ENCODE data around the gene MCEMP1.

DNA sequence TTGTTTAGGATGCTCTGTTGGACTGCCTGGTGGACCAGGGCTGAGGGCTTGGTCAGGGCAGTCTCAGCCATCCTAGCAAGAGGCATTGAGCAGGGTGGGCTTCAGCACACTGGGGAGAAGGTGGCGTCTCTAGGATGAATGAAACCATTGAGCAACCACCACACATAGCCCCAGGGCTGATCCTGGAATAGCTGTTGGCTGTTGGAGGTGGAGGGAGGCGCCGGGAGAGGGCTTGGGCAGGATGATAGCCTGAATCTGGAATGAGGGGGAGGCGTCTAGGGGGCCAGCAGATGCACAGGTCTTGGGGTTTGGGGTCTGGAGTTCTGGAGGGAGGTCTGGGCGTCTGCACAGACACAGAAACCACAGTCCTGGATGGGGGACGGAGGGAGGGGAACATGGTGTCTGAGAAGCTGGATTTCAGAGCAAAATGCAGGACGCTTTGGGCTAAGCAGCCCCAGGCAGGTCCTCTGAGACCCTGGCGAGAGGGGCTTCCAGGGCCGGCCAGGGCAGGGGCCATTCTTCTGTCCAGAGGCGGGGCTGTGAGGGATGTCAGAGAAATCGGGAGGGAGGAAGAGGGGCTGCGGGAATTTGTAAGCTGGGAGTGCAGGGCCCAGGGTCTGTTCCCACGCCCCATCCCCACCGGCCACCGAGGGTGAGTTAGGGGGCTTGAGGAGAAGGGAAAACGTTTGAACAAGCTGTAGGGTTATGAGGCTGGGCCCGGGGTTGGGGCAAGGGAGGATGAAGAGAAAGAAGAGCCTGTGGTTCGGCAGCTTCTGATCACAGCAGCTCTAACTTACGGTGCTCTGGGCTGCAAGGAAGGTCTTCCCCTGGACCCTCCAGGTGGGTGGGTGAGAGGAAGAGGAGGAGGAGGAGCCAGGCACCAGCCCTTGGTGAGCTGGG lies 8.9 kb downstream of the MCEMP1 start:
- TF ChIP-seq, protein P1, sequence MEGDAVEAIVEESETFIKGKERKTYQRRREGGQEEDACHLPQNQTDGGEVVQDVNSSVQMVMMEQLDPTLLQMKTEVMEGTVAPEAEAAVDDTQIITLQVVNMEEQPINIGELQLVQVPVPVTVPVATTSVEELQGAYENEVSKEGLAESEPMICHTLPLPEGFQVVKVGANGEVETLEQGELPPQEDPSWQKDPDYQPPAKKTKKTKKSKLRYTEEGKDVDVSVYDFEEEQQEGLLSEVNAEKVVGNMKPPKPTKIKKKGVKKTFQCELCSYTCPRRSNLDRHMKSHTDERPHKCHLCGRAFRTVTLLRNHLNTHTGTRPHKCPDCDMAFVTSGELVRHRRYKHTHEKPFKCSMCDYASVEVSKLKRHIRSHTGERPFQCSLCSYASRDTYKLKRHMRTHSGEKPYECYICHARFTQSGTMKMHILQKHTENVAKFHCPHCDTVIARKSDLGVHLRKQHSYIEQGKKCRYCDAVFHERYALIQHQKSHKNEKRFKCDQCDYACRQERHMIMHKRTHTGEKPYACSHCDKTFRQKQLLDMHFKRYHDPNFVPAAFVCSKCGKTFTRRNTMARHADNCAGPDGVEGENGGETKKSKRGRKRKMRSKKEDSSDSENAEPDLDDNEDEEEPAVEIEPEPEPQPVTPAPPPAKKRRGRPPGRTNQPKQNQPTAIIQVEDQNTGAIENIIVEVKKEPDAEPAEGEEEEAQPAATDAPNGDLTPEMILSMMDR (IDR thresholded peaks at IDR 0.05; ENCODE audit: low read depth, low read length) = no peak
- no peak for TF ChIP-seq POLR2A (IDR thresholded peaks at IDR 0.05; ENCODE audit: extremely low read depth, insufficient read length)
- TF ChIP-seq, protein P2, sequence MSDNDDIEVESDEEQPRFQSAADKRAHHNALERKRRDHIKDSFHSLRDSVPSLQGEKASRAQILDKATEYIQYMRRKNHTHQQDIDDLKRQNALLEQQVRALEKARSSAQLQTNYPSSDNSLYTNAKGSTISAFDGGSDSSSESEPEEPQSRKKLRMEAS (IDR thresholded peaks at IDR 0.05; ENCODE audit: low read depth, low read length) = no peak

Data from NB4 (cell line).